NCI-H2196 (cell line): ENCODE measurements around the gene PDE10A.
"Not testable (repeated sequence)": the region's sequence is repeated elsewhere in the genome, so short reads cannot be mapped to it uniquely, and the experiment has no call there.

ENCODE experiments used
- DNase-seq: peaks from one replicate; lab custom pipeline; 2025; ENCODE audit not compliant: unreplicated experiment; lab: John Stamatoyannopoulos, UW

Gene PDE10A

DNA sequence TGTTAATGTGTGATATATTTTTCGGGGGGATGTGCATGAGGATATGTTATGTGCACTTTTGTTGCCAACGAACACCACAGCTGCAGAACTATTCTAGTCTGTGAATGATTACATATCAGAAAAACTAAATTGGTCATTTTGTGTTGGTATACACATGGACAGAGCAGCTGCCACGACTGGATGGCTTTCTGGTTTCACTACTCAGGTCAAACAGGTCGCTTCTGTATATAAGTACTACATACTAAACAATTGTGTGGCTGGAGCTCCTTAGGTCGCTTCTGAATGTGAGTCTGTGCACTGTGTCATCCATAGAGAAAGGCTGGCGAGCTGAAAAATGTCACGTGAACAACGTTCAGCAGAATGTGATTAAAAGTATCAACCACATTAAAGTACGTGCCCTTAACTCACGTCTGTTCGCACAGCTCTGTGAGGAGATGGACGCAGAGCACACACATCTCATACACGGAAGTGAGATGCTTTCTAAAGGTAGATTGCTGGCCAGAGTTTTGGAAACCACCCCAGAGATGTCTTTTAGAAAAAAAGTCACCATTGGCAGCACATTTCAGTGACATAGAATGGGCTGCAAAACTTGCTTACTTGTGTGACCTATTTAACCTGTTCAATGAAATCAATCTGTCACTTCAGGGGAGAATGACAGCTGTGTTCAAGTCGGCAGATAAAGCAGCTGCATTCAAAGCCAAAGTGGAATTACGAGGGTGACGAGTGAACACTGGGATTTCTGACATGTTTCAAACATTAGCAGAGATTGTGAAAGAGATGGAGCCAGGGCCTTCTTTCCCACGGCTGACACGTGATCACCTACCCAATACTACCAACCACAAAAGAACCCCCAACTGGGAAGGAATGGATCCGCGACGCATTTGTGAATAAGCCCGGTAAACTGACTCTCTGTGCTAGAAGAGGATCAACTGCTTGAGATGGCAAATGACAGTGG is 176.6 kb downstream of the PDE10A start:
- no peak for DNase-seq

DNA sequence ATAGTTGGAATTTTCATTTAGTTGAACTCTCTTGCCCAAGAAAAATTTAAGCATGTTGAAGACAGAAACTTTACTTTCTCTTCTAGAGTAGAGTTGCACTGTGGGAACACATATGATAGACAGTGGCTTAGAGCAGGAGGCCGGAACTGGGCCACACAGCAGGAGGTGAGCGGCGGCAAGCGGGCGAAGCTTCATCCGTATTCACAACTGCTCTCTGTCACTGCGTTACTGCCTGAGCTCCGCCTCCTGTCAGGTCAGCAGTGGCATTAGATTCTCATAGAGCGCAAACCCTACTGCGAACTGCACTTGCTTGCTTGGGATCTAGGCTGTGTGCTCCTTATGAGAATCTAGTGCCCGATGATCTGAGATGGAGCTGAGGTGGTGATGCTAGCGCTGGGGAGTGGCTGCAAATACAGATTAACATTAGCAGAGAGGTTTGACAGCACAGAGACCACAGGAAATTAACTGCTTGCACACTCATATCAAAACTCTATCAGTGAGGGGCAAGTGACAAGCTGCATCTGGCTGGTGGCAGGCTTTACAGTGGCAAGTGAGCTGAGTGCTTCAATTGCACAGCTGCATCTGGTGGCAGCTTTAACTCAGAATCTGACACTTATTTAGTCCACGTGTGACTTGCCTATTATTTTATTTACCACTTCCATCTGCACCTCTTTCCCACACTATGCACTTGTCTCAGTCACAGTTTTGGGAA is 178.7 kb downstream of the PDE10A start:
- no peak for DNase-seq

DNA sequence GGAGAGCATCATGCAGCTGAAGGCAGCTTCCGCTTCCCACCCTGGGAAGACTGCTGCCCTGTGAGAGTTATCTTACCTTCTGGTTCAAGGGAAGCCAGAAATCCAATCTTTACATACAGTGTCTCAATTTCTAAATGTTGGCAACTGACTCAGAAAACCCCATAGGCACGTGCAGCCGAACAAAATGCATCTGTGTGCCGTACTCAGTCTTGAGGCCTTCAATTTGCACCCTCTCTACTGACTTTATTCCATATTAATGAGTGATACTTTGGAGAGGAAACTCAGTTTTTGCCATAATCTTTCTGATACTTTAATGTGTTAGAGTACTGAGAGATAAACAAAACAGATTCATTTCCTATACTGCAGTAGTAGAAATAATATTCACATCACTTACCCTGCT is 181.1 kb downstream of the PDE10A start:
- DNase-seq, result no peak

DNA sequence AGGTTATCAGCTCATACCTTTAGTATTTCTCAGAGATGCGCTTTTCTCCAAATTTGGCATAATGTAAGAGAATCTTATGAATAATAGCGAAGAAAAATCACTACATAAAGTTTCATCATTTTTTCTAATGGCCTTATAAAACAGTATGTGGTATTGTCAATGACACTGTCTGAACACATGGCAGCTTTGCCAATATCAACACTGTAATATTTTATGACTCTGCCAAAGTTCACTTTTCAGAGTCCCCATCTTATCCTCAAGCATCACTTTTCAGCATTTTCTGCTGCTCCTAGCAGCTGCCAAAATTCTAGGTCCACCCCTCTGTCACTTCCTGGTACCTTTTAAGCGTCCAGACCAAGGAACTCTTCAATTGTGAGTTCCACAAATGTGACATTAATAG is 182.1 kb downstream of the PDE10A start:
- DNase-seq, result no peak

DNA sequence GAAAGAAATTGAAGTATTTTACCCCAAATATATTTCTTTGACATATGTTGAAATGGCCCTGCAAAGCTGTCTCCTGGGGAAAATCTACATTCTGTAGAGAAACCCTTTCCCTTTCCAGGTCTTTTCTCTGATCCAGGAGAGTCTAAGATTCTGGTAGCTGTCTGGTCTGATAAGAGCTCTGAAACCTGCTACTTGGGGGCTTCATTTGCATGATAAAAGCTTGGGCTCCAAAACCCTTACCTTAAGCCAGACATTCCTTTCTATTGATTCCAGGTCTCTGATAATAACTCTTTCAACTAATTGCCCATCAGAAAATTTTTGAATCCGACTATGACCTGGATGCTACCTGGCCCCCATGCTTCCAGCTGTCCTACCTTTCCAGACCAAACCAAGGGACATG is 184.5 kb downstream of the PDE10A start:
- no peak for DNase-seq

DNA sequence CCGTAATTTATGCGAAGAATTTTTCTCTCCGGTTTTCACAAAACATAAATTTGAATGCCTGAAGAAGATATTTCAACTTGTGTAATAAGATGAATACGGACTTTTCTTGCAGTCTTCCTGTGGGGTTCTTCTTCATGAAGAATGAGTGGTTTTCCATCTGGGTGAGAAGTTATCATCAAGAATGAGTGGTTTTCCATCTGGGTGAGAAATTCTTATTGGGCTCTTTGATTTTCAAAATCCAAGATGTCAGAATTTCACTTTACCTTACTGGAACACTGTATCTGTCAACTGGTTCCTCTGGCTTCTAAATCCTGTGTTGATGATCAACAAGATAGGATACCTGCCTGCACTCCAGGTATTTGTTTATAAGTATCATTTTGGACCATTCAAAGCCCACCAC is 193.6 kb downstream of the PDE10A start:
- no peak for DNase-seq

DNA sequence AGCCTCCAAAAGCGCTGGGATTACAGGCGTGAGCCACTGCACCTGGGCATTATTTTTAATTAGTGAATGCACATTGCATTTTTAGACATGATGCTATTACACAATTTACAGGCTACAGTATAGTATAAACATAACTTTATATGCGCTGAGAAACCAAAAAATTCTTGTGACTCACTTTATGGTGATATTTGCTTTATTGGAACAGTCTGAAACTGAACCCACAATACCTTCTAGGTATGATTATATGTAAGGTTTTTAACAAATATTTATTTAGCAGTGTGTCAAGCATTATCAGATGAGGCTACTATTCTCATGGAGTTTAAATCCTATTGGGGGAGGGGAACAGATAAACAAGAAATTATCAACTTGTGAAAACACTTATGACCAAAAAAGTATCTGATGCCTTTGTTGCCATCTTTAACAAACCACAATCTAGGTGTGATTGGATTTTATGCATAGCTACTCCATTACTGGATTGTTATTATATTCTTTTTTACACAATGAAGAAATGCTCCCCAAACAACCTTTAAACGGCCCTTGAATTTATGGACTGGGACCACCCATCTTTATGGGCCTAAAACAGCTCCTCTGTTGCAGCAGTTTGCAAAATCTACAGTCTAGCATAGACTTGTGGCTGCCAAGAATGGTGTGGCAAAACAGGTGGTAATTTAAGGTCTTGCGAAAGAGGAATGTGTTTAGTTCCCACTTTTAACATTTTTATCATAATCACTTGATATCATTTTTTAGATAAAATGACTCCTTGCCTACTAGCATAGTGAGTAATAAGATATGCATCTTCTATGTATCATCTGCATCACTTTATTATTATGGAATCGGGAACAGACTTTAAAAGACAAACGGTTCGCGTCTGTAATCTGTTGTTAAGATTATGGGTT is 194.5 kb downstream of the PDE10A start:
- DNase-seq, result no peak

DNA sequence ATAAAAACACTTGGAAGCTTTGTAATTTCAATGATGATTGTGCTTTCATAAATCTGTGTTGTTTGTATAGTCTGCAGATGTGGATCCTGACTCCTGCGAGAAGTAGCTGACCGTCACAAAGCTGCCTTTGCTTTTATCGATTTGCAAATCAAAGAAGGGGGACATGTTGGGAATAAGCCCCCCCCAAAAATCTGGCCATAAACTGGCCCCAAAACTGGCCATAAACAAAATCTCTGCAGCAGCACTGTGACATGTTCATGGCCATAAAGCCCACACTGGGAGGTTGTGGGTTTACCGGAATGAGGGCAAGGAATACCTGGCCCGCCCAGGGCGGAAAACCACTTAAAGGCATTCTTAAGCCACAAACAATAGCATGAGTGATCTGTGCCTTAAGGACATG is 199.5 kb downstream of the PDE10A start:
- not testable (repeated sequence) for DNase-seq

DNA sequence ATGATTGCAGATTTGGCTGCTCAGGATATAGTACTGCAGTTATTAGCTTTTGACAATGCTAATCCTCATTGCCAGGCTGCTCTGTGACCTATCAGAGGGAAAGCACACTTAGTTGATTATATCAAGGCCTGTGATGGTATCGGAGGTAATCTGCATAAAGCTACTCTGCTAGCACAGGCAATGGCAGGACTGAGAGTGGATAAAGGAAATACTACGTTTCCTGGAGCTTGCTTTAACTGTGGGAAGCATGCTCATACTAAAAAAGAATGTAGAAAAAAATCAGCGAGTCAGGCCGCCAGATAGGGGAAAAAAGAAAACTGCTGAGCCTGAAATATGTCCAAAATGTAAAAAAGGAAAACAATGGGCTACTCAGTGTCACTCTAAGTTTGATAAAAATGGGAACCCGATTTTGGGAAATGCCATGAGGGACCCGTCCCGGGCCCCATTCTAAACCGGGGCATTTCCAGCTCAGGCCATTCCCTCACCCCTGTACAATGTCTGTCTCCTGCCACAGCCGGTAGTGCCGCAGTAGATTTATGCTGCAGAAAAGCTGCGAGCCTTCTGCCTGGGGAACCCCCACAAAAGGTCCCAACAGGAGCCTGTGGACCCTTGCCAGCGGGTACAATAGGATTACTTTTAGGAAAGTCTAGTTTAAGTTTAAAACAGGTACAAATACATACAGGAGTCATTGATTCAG is 203.3 kb downstream of the PDE10A start:
- DNase-seq, result not testable (repeated sequence)

DNA sequence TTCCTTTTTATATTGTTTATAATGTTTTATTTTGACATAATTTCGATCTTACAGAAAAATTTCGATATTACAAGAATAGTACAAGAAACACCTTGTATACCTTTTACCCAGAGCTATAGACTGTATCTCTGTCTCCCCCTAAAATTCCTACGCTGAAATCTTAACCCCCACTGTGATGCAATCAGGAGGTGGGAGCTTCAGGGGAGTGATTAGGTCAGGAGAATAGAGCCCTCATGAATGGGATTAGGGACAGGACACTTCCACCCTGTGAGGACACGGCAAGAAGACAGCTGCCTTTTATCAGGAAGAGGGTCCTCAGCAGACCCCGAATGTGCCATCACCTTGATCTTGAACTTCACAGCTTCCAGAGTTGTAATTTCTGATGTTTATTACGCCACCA is 204.9 kb downstream of the PDE10A start:
- no peak for DNase-seq

DNA sequence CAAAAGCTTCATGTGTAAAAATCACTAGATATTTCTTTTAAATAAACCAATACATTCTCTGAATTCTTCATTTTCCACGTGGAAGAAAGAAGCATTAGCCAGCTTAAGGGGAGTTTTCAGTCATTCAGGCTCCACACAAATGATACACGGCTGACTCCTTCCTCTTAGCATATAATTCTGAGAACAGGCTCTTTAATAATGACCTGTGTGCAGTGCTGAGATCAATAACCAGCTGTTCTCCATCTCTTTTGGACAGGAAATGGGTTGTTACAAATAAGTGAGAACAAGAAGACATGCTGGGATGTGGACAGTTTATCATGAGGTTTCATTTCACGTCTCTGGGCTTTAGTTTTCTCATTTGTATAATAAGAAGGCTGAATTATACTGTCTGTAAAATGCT is 206.8 kb downstream of the PDE10A start:
- DNase-seq, result no peak

DNA sequence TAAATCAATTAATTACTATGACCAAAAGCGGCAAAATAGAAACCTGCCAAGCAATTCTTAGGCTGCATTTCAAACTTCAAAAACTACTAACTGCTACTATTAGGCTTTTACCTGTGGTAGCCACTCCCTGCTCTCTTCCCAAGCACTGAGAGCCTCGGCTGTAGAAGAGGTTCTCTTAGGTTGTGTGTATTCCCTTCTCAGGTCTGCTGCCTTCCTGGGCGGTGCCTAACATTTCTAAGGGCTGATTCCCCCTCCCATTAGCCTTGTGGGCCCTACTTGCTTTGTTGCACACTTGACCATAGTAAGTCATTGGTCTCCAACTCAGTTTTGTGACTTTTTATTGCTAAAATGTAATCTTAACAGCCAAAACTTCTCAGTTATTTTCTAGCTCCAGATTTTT is 207.6 kb downstream of the PDE10A start:
- DNase-seq, result no peak

DNA sequence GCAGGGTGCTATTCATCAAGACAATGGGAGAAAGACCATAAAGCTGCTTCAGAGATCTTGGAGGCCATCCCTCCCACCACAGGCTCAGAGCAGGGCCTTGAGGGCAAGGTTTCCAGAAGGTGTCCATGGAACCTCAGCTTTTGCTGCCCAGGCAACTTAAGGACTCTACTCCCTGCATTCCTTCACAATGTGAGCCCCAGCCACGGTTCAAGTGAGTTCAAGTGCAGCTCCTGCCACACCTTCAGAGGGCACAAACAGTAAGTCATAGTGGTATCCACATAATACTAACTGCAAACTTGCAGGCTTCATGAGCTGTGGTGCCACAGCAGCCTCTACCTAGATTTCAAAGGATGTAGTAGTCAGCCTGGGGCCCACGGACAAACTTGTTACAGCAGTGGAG is 209.6 kb downstream of the PDE10A start:
- no peak for DNase-seq

DNA sequence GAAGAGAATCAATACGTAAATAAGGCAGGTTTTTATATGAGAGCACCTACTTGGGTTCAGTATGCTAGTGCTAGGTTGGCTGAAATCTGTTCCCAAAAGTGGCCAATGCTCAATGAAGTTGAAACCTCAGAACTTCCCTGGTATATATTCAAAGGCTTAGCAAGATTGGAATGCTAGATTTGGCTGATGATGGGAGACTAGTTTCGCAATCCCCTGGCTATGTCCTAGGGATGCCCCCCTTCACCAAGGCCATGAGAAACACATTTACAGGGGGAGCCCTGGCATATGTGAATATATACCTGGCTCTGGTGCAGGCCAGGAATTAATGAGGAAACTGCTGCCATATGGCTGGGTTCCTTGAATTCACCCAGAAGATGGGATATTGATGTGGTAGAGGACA is 211.2 kb downstream of the PDE10A start:
- DNase-seq, result no peak

DNA sequence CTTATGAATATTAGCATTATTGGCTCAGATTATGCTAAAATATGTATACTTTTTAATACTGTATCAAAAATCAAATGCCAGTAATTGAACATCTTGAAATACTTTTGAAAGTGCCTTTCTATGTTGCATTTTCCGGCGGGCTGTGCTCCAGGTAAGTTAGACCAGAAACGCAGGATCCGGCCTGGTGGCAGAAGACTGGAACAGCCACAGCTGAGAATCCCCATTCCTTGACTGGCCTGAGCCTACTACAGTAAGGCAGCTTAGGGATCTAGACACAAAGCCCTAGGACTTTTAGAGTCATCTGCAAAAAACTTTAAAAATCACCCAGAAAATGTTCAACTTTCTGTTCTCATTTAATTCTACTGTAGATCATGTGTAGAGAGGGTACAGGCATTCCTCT is 214.8 kb downstream of the PDE10A start:
- no peak for DNase-seq

DNA sequence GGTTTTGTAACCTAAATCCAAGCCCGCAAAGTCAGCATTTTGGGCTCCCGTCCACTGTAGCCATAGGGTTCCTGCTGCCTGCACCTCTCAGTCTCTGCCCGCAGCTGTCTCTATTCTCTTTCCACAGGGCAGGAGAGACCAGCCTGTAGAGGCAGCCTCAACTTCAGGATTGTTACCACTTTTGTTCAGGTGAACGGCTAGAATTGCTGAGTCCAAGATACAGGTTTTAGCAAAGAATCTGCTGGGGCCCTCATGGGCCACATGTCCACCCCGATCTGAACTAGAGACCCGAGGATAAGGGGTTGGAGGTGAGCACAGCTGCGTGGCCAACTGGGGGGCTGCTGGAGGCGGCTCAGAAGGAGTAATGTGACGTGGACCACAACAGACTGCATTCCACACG is 215.9 kb downstream of the PDE10A start:
- DNase-seq, result no peak

DNA sequence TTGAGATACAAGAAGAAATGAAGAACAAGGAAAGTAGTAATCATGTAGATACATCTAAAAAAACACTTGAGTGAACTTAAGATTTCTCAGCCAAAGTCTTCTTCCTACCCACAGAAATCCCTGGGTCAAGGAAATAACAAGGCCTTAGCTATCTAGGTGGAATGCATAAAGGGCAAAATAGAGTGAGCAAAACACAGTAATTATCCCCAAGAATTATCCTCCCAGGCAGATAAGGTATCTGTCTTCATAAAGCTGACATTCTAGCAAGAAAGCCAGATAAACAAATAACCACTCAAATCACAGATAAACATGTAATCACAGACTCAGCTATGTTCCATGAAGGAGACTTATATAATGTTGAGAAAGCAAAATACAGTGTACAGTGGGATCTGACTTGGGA is 216.7 kb downstream of the PDE10A start:
- no peak for DNase-seq

DNA sequence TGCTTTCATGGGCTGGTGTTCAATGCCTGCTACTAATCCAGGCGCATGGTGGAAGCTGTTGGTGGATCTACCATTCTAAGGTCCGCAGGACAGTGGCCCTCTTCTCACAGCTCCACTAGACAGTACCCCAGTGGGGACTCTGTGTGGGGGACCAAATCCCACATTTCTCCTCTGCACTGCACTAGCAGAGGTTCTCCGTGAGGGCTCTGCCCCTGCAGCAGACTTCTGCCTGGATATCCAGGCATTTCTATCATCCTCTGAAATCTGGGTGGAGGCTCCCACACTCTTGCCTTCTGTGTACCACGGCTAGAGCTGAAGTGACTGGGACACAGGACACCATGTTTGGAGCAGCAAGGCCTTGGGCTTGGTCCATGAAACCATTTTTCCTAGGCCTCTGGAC is 219.6 kb downstream of the PDE10A start:
- no peak for DNase-seq

DNA sequence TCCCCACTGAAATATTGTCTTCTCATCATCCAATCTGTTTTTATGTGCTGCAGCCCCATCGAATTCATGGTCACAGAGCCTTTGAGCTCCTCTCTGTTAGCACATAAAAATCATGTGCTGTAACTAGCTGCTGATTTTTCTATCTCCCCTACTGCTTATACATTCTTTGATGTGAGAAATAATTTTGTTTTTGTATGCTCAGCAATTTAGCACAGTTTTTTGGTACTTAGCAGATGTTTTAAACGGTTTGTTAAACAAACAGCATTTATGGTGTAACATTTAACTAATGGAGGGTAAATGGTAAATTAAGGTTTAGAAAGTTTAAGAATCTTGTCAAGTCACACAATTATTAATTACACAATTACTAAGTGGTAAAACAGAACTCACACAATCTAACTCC is 221.9 kb downstream of the PDE10A start:
- no peak for DNase-seq

DNA sequence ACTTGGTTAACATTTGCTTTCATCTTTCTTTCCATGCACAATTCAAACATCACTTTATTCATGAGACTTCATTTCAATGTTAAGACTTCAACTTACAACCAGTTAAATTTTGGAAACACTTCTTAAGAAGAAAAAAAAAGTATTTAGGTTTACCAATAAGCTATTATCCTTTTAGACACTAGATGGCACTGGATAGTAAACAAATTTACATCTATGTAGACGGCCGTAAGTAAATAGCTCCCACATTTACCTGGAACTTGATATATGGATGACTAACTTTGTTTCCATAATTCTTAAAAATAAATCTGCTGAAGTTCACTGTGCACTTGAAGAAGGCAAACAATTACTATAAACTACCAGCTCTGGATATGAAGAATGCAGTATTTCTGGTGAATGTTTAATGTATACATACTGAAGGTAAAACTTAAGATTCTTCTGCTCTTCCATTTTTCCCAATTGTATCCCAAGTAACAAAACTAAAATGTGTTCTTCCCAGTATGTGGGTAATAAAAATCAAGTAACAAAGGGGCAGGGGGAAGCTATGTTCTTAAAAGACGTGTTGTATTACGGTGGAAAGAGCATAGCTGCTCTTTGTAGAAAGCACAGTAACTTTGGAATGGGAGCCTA is 223.0 kb downstream of the PDE10A start:
- DNase-seq, result peak; percentile 24
